Right ventricle myocardium inferior (tissue), 1 donor: Measurements from ENCODE around the gene ABHD15. TPM values are rescaled to one million over a fixed set of nuclear protein-coding genes. Genes with fewer than 3 reads are reported as not detected.

Experiments used
- ATAC-seq: fragments of 200-7000 bp; cut with Tn5 transposase; one replicate; pipeline ENCODE4 v1.9.1; 2020; ENCODE audit warnings: mild to moderate bottlenecking, moderate library complexity
- DNase-seq: peaks from one replicate; pipeline ENCODE4 v3.0.0; 2021; ENCODE audit errors: missing footprints
- intact Hi-C: fragments of 100-400 bp; cut with DNase I; formaldehyde crosslinking; loops from one replicate; pipeline ENCODE4 v1.11.0; 2022
- long read RNA-seq: library from polyadenylated mRNA; unstranded; transcript quantifications from one replicate; pipeline ENCODE4 v2.0.0, GENCODE V29; 2021
- total RNA-seq: library from RNA; stranded (reverse); fragmentation: NEBNext Ultra II Directional; extraction: Animal tissue kit (Norgen Biotek cat#: 25700); gene quantifications from one replicate; pipeline ENCODE4 v1.2.1, GENCODE V29; 2021
- donor health status: DM: no; HTN: yes; CAD: no; lungs with severe emphysema.

The ABHD15 gene, protein sequence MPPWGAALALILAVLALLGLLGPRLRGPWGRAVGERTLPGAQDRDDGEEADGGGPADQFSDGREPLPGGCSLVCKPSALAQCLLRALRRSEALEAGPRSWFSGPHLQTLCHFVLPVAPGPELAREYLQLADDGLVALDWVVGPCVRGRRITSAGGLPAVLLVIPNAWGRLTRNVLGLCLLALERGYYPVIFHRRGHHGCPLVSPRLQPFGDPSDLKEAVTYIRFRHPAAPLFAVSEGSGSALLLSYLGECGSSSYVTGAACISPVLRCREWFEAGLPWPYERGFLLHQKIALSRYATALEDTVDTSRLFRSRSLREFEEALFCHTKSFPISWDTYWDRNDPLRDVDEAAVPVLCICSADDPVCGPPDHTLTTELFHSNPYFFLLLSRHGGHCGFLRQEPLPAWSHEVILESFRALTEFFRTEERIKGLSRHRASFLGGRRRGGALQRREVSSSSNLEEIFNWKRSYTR
- total RNA-seq: 7.1 TPM
- long read RNA-seq, transcript ABHD15-201 (2 exons, 3,592 nt): major isoform, 6 of 6 reads
- long read RNA-seq, partial matches to known transcripts: 0 of 6 reads
- long read RNA-seq, other reads (novel, unspliced or antisense): 0 of 6 reads

DNA sequence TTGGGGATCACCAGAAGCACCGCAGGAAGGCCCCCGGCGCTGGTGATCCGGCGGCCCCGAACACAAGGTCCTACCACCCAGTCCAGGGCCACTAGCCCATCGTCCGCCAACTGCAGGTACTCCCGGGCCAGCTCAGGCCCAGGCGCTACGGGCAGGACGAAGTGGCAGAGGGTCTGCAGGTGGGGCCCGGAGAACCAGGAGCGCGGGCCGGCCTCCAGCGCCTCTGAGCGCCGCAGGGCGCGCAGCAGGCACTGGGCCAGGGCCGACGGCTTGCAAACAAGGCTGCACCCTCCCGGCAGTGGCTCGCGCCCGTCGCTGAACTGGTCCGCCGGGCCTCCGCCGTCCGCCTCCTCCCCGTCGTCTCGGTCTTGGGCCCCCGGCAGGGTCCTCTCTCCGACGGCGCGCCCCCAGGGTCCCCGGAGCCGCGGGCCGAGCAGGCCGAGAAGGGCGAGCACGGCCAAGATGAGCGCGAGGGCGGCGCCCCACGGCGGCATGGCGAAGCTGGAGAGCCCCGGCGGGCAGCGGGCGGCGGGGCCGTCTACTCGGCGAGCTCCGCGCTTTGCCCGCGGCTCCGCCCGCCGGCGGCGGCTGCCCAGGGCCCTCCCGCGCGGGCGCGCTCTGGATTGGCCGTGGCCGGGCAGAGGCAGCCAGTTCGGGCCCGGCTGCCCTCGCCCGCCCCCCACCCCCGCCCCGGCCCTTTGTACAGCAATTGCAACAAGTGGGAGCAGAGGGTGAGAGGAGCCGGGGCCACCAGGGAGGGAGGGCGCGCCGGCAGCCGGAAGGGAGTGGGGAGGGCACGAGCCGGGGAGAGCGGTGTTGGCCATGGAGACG is at the start of gene ABHD15:
ABHD15 (minus strand) TSS at position 565 of the 831 bp plus-strand sequence; CDS start at position 494, 71 bp downstream.
- intact Hi-C loops: loop anchor here (10.0 kb wide), 1 partner anchor 272 kb away; the partner anchor contains the start of gene NUFIP2
- ATAC-seq (peak; percentile 58), DNase-seq (peak; percentile 89)

DNA sequence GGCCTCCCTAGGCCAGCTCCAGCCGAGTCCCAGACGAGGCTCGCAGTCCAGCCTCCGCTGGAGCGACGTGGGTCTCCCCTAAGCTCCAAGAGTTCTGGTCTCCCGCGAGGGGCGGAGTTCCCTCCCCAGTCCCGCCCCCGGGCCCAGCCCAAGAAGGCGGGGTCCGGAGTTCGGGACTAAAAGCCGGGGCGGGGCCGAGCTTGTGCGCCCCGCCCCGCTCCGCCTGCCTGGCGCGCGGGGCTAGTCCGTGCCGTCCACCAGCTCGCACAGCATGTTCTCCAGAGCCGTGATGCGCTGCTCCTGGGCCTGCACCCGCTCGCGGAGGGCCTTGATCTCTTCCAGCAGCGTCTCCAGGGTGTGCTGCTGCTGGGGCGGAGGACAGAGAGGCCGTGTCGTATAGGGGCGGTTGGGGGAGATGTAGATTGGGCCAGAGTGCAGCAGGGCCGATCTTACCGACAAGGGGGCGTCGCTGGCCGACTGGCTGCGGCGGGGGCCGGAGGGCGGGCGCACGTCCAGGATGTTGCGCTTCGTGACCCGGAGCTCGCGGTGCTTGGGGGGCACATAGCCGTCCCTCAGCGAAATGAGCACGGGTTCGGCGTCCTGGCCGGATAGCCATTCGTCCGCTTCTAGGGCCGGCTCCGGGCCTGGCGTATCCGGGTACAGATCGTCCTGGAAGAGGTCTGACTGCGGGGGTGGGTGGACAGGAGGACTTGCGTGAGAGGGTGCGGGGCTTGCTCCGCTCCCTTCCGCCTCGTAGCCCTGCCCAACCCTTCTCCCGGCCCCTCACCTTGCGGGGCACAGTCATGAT is 48.9 kb upstream of the ABHD15 start:
- ATAC-seq: peak; percentile 73
- peak; percentile 93 for DNase-seq
- intact Hi-C loops: loop anchor here (5.0 to 10.0 kb wide), 2 partner anchors 33 to 319 kb away; partner anchors contain the start of gene SSH2

GRCh38 chr17:29615048-29615385 is 48.2 kb upstream of the ABHD15 start:
- no peak for ATAC-seq
- no peak for DNase-seq
- intact Hi-C loops: loop anchor here (5.0 to 10.0 kb wide), 2 partner anchors 33 to 320 kb away; partner anchors contain the start of gene SSH2

DNA sequence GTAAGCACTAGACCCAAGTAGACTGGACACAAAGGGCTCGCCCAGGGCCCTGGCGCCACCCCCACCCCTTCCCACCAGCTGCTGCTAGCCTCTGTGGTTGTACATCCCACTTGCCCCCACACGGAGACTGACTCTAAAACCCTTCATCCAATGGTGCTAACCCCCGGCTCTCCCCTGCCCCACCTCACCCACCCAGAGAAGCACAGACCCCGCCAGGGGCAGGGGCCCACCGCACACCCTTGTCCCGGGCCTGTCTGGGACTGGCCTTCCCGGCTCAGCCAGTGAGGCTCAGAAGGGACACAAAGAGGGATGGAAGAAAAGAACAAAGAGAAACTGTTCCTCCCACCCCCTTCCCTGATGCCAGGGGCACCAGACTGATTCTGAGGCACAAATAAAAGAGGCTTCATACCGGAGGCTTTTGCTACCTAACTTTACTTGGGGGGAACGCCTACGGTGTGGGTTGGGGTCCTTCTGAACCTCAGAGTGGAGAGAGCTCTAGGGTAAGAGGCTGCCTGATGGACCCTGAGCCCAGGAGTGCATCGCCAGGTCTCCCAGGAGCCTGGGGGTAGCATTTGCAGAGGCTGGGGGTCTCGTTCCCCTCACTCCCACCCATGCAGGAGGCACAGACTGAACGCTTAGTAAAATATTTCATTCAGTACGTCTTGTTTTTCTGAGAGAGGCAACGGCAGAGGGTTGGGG is 47.7 kb upstream of the ABHD15 start:
- no peak for DNase-seq
- intact Hi-C loops: loop anchor here (5.0 to 10.0 kb wide), 2 partner anchors 32 to 320 kb away; partner anchors contain the start of gene SSH2
- ATAC-seq: no peak

DNA sequence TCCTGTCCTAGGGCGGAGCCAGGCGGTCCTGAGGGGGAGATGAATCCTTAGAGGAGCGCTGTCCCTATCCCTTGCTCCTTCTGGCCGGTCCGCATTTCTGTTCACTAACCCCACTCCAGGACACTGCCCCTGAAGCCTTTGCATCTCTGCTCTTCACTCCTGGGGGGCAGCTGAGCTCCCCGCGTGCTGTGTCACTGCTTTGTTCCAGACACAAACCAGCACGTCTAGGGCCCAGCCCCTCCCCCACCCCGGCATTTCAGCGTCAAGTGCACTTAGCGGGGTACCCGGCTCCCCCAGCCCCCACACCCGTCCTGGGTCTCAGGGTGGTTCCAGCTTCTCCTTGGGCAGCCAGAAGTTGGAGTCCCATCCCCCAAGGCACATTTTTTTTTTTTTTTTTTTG is 47.0 kb upstream of the ABHD15 start:
- ATAC-seq: no peak
- intact Hi-C loops: loop anchor here (2.0 to 10.0 kb wide), 2 partner anchors 23 to 321 kb away; partner anchors contain the start of gene SSH2
- DNase-seq: no peak

DNA sequence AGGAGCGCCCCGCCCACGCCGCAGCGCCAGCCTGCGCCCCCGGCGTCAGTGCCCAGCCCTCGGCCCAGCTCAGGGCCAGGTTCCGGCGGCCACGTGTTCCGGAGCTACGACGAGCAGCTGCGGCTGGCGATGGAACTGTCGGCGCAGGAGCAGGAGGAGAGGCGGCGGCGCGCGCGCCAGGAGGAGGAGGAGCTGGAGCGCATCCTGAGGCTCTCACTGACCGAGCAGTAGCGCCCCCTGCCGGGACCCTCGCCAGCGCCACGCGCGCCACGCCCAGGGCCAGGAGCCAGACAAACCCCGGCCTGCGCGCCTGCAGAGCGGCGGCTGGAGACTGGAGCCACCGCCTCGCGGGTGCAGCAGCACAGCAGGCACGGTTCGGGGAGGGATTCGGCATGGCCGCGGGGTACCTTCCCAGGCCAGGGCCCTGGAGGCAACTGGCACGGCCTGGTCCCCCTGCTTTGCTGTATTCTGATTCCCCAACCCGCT is 46.6 kb upstream of the ABHD15 start:
- intact Hi-C loops: loop anchor here (2.0 to 10.0 kb wide), 2 partner anchors 23 to 321 kb away; partner anchors contain the start of gene SSH2
- ATAC-seq (peak; percentile 72), DNase-seq (peak; percentile 97)

GRCh38 chr17:29612404-29613280 is 45.8 kb upstream of the ABHD15 start:
- ATAC-seq (no peak), DNase-seq (no peak)
- intact Hi-C loops: loop anchor here (2.0 to 10.0 kb wide), 2 partner anchors 22 to 322 kb away; partner anchors contain the start of gene SSH2

- intact Hi-C loops: loop anchor here (2.0 to 10.0 kb wide), 2 partner anchors 21 to 323 kb away; partner anchors contain the start of gene SSH2
- ATAC-seq: no peak
- peak; percentile 63 for DNase-seq
Measured at GRCh38 chr17:29612094-29612403, 45.2 kb upstream of the ABHD15 start.

- ATAC-seq (no peak), DNase-seq (no peak)
- intact Hi-C loops: loop anchor here (2.0 to 10.0 kb wide), 2 partner anchors 21 to 323 kb away; partner anchors contain the start of gene SSH2
Measured at GRCh38 chr17:29611351-29612093, 44.7 kb upstream of the ABHD15 start.

DNA sequence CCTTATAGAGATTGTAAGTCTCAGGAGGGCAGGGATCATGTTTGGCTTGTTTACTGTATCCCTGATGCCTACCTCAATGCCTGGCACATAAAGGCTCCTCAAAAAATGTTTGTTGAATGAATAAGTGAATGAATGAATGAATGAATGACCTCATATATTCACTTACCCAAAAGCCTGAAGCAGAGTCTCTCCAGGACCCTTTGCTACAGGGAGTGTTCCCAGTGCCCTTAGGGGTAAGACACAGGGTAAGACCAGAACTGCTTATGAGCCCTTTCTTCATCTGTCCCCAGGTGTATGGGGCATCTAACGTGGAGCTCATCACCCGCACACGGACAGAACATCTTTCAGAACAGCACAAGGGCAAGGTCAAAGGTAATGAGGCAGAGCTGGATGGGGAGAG is 43.6 kb upstream of the ABHD15 start:
- ATAC-seq (no peak), DNase-seq (no peak)
- intact Hi-C loops: loop anchor here (10.0 kb wide), 1 partner anchor 324 kb away; the partner anchor contains the start of gene SSH2

GRCh38 chr17:29608986-29609385 is 42.1 kb upstream of the ABHD15 start:
- ATAC-seq: no peak
- peak; percentile 62 for DNase-seq
- intact Hi-C loops: no loop called here

DNA sequence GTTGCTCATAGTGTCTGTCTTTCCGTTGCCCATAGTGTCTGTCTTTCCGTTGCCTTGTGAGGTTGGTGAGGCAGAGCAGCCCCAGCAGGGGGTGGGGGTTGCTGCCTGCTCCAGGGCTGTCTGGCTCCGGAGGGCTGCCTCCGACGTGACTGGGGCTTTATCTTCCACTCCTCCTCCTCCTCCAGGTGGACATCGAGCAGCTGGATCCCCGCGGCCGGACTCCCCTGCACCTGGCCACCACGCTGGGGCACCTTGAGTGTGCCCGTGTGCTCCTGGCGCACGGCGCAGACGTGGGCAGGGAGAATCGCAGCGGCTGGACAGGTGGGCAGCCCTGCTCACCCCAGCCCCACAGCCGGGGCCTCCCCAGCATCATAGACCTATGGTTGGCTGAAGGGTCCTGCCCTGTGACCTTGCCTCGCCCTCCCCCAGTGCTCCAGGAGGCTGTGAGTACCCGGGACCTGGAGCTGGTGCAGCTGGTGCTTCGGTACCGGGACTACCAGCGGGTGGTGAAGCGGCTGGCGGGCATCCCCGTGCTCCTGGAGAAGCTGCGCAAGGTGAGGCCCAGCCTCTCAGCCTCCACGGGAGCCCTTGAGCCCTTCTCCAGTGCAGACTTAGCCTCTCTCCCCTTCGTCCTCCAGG is 40.8 kb upstream of the ABHD15 start:
- ATAC-seq: no peak
- intact Hi-C loops: no loop called here
- peak; percentile 45 for DNase-seq

GRCh38 chr17:29603109-29603674 is 36.4 kb upstream of the ABHD15 start:
- intact Hi-C loops: no loop called here
- no peak for ATAC-seq
- no peak for DNase-seq

GRCh38 chr17:29597361-29598172 is 30.7 kb upstream of the ABHD15 start:
- no peak for ATAC-seq
- peak; percentile 30 for DNase-seq
- intact Hi-C loops: no loop called here
